HepG2 (cell line): ENCODE measurements around the gene CAPN10. TPM values are rescaled to one million over a fixed set of nuclear protein-coding genes. Genes with fewer than 3 reads are reported as not detected.

Experiments
- CAMTA2 ChIP-seq: sonication (generic); formaldehyde crosslinking; IDR thresholded peaks from 2 replicates; pipeline ENCODE4 v1.4.0; 2020; ENCODE audit warnings: mild to moderate bottlenecking, missing genetic modification reagents, borderline replicate concordance
- ETV6 ChIP-seq: sonication (generic); formaldehyde crosslinking; conservative IDR thresholded peaks from 2 replicates; pipeline ENCODE4 v1.4.0; 2020; ENCODE audit warnings: missing genetic modification reagents
- GFI1 ChIP-seq: sonication (generic); formaldehyde crosslinking; IDR thresholded peaks from 2 replicates; pipeline ENCODE4 v1.5.0; 2020; ENCODE audit warnings: missing genetic modification reagents, mild to moderate bottlenecking, borderline replicate concordance
- PRDM15 ChIP-seq: sonication (generic); formaldehyde crosslinking; IDR thresholded peaks from 2 replicates; pipeline ENCODE4 v1.4.0; 2020; ENCODE audit warnings: missing genetic modification reagents
- SALL2 ChIP-seq: sonication (generic); formaldehyde crosslinking; IDR thresholded peaks from 2 replicates; pipeline ENCODE4 v1.8.1; 2023; ENCODE audit warnings: mild to moderate bottlenecking, missing genetic modification reagents, inconsistent platforms
- SIN3A ChIP-seq: IDR thresholded peaks from 2 replicates; pipeline ENCODE4 v1.6.1; 2011; ENCODE audit warnings: low read depth, mild to moderate bottlenecking, control low read depth, low read length, borderline replicate concordance
- SP140L ChIP-seq: sonication (generic); formaldehyde crosslinking; IDR thresholded peaks from 2 replicates; pipeline ENCODE4 v1.4.0; 2020; ENCODE audit warnings: missing genetic modification reagents, borderline replicate concordance
- TMF1 ChIP-seq: sonication (generic); formaldehyde crosslinking; IDR thresholded peaks from 2 replicates; pipeline ENCODE4 v1.8.1; 2022; ENCODE audit warnings: low read depth, missing genetic modification reagents
- ZBTB39 ChIP-seq: sonication (generic); formaldehyde crosslinking; IDR thresholded peaks from 2 replicates; pipeline ENCODE4 v1.5.0; 2020; ENCODE audit warnings: missing genetic modification reagents
- ZBTB8A ChIP-seq: sonication (generic); formaldehyde crosslinking; IDR thresholded peaks from 2 replicates; pipeline ENCODE4 v1.4.0; 2020; ENCODE audit warnings: mild to moderate bottlenecking, low read depth, missing genetic modification reagents, borderline replicate concordance
- ZNF570 ChIP-seq: sonication (generic); formaldehyde crosslinking; IDR thresholded peaks from 2 replicates; pipeline ENCODE4 v1.4.0; 2020; ENCODE audit warnings: mild to moderate bottlenecking, missing genetic modification reagents, borderline replicate concordance
- ZNF660 ChIP-seq: sonication (generic); formaldehyde crosslinking; IDR thresholded peaks from 2 replicates; pipeline ENCODE4 v1.5.1; 2020; ENCODE audit warnings: mild to moderate bottlenecking, low read depth, missing genetic modification reagents, borderline replicate concordance
- ZNF670 ChIP-seq: sonication (generic); formaldehyde crosslinking; IDR thresholded peaks from 2 replicates; pipeline ENCODE4 v1.8.0; 2022; ENCODE audit warnings: mild to moderate bottlenecking, missing genetic modification reagents, borderline replicate concordance
- ZNF704 ChIP-seq: sonication (generic); formaldehyde crosslinking; IDR thresholded peaks from 2 replicates; pipeline ENCODE4 v1.8.1; 2023; ENCODE audit warnings: mild to moderate bottlenecking, inconsistent platforms, moderate library complexity, missing genetic modification reagents, borderline replicate concordance
- polyA plus RNA-seq, 8 experiments: library from polyadenylated mRNA; depleted of rRNA in 3 of 8; stranded (reverse) in 7 of 8; unstranded in 1 of 8; fragments of >200 nt; fragmentation: Illumina TruSeq in 4 of 8; extraction: Trizol in 4 of 8; gene quantifications; 2 replicates each; pipeline versions ENCODE4 v1.2.1 to v1.2.3, GENCODE V29; 2011 to 2016; ENCODE audit warnings: low read depth in 4 of 8, missing spikeins in 1 of 8, mixed read lengths in 1 of 8; ENCODE audit not compliant: insufficient read depth in 1 of 8
- total RNA-seq, 5 experiments: library from RNA; depleted of rRNA; stranded (reverse); fragments of >200 nt; fragmentation: Illumina TruSeq; extraction: Trizol; gene quantifications; 2 replicates each; pipeline ENCODE4 v1.2.3, GENCODE V29; 2016; ENCODE audit warnings: low read depth in 1 of 5
- TF ChIP-seq, protein P1 (sequence below): sonication (generic); formaldehyde crosslinking; IDR thresholded peaks from 2 replicates; pipeline ENCODE4 v1.8.1; 2022; ENCODE audit warnings: low read depth, mild to moderate bottlenecking, missing genetic modification reagents
- TF ChIP-seq, protein P2 (sequence below): IDR thresholded peaks from 2 replicates; pipeline ENCODE4 v1.6.1; 2016; ENCODE audit warnings: mild to moderate bottlenecking, missing biosample characterization, missing genetic modification reagents

CAPN10 gene
- total and polyA plus RNA-seq, 2 of the 13 experiments (the other 11 are each of a cell fraction or from before 2014, with no cell fraction given), result 27.6 to 32.4 TPM

- TF ChIP-seq, protein P1, sequence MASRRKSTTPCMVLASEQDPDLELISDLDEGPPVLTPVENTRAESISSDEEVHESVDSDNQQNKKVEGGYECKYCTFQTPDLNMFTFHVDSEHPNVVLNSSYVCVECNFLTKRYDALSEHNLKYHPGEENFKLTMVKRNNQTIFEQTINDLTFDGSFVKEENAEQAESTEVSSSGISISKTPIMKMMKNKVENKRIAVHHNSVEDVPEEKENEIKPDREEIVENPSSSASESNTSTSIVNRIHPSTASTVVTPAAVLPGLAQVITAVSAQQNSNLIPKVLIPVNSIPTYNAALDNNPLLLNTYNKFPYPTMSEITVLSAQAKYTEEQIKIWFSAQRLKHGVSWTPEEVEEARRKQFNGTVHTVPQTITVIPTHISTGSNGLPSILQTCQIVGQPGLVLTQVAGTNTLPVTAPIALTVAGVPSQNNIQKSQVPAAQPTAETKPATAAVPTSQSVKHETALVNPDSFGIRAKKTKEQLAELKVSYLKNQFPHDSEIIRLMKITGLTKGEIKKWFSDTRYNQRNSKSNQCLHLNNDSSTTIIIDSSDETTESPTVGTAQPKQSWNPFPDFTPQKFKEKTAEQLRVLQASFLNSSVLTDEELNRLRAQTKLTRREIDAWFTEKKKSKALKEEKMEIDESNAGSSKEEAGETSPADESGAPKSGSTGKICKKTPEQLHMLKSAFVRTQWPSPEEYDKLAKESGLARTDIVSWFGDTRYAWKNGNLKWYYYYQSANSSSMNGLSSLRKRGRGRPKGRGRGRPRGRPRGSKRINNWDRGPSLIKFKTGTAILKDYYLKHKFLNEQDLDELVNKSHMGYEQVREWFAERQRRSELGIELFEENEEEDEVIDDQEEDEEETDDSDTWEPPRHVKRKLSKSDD, result 0 out of 2 replicates have a peak, but pooled peaks have one; percentile 84
- TF ChIP-seq SP140L (CRISPR knock-in tag), result no peak
- peak; percentile 80 for TF ChIP-seq SALL2 (CRISPR knock-in tag)
- no peak; the same call in 1 of the 2 replicates for TF ChIP-seq ETV6 (CRISPR knock-in tag)
- TF ChIP-seq ZBTB8A (CRISPR knock-in tag), result no peak
- peak; percentile 76; the same call in 1 of the 2 replicates for TF ChIP-seq GFI1
- TF ChIP-seq SIN3A, result peak; percentile 97
- TF ChIP-seq ZNF570 (CRISPR knock-in tag), result peak; percentile 31; the same call in 1 of the 2 replicates
- TF ChIP-seq CAMTA2 (CRISPR knock-in tag), result no peak
- TF ChIP-seq, protein P2, sequence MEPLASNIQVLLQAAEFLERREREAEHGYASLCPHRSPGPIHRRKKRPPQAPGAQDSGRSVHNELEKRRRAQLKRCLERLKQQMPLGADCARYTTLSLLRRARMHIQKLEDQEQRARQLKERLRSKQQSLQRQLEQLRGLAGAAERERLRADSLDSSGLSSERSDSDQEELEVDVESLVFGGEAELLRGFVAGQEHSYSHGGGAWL (CRISPR knock-in tag), result no peak; the same call in none of the 2 replicates
- TF ChIP-seq ZNF704 (CRISPR knock-in tag), result peak; percentile 7; the same call in 1 of the 2 replicates
- TF ChIP-seq ZNF670 (CRISPR knock-in tag), result peak; percentile 52; the same call in 1 of the 2 replicates
- no peak; the same call in none of the 2 replicates for TF ChIP-seq TMF1 (CRISPR knock-in tag)
- TF ChIP-seq ZNF660 (CRISPR knock-in tag), result no peak
- peak; percentile 73; the same call in 1 of the 2 replicates for TF ChIP-seq PRDM15 (CRISPR knock-in tag)
- TF ChIP-seq ZBTB39 (CRISPR knock-in tag), result no peak; the same call in 1 of the 2 replicates
These were observed 25.8 kb upstream of the CAPN10 start (continued) for GRCh38 chr2:240560480-240561324.
